HCT116 (cell line): ENCODE results near the gene SMIM36. TPM values are rescaled to one million over a fixed set of nuclear protein-coding genes. Genes with fewer than 3 reads are reported as not detected.
A peak's percentile ranks its signal among the peaks of the same experiment; 100 is the strongest.

Experiments used
- ATAC-seq: fragments of 200-7000 bp; cut with Tn5 transposase; 2 replicates; pipeline ENCODE4 v1.9.1; 2020; ENCODE audit warnings: mild to moderate bottlenecking, moderate library complexity
- BruUV-seq: library from RNA; stranded (reverse); fragments of 400-500 nt; replicated peaks from 2 replicates; lab custom pipeline; 2021; lab: Mats Ljungman, UMichigan
- CTCF ChIA-PET: fragments of 300-600 bp; sonication (Branson Sonifier 250); formaldehyde crosslinking; loops from one replicate; lab custom pipeline; 2021; ENCODE audit warnings: antibody characterized with exemption; lab: Charles Lee
- POLR2A ChIA-PET: fragments of 300-600, 350-600 bp; sonication (Branson Sonifier 250); formaldehyde crosslinking; loops from one replicate; lab custom pipeline; 2021; ENCODE audit warnings: antibody characterized with exemption; lab: Charles Lee
- RAD21 ChIA-PET, 2 experiments: fragments of 300-600 bp; sonication (Branson Sonifier 250); formaldehyde crosslinking; loops; one replicate each; lab custom pipeline; 2023; ENCODE audit warnings: low total read pairs in 2 of 2; ENCODE audit not compliant: uncharacterized antibody in 2 of 2, unreplicated experiment in 2 of 2, low non-redundant PET in 1 of 2; lab: Charles Lee
- DNase-seq: peaks from one replicate; pipeline ENCODE4 v3.0.0-alpha.2; 2010; ENCODE audit warnings: low read depth, low spot score
- H2AFZ ChIP-seq: fragments of 200-600 bp; shearing (Covaris generic), sonication (generic); 2 replicates; pipeline ENCODE4 v1.6.1; 2017; ENCODE audit warnings: low read depth, mixed run types, mixed read lengths, antibody characterized with exemption, low read length; ENCODE audit not compliant: poor library complexity, severe bottlenecking
- H3K27ac ChIP-seq: 2 replicates; pipeline ENCODE4 v1.5.1; 2012; ENCODE audit warnings: low read depth, low read length
- H3K27me3 ChIP-seq: fragments of 200-600 bp; sonication (generic); 2 replicates; pipeline ENCODE4 v1.6.1; 2016; ENCODE audit warnings: mixed run types, low read length, mixed read lengths; ENCODE audit not compliant: insufficient read depth
- H3K36me3 ChIP-seq, 2 experiments: fragments of 200-500 bp in 1 of 2; fragments of 200-600 bp in 1 of 2; sonication (Bioruptor generic) in 1 of 2; sonication (generic) in 1 of 2; 2 replicates each; pipeline versions ENCODE4 v1.5.1 to v1.6.1; 2014 to 2016; ENCODE audit warnings: low read length in 2 of 2, inconsistent platforms in 1 of 2, mixed read lengths in 1 of 2, mixed run types in 1 of 2; ENCODE audit not compliant: insufficient read depth in 2 of 2, control insufficient read depth in 1 of 2
- H3K4me1 ChIP-seq, 2 experiments: fragments of 200-600 bp in 1 of 2; sonication (generic) in 1 of 2; 2 replicates each; pipeline versions ENCODE4 v1.5.1 to v1.6.1; 2012 to 2017; ENCODE audit warnings: low read length in 2 of 2, inconsistent platforms in 1 of 2, mild to moderate bottlenecking in 1 of 2, mixed read lengths in 1 of 2, mixed run types in 1 of 2, moderate library complexity in 1 of 2; ENCODE audit not compliant: insufficient read depth in 2 of 2, control insufficient read depth in 1 of 2
- H3K4me2 ChIP-seq: fragments of 200-600 bp; sonication (generic); 2 replicates; pipeline ENCODE4 v1.6.1; 2017; ENCODE audit warnings: mixed run types, low read length, mixed read lengths
- H3K4me3 ChIP-seq, 2 experiments: fragments of 200-600 bp in 1 of 2; sonication (generic) in 1 of 2; replicated peaks in 1 of 2; 2 replicates each; pipeline ENCODE4 v1.5.1; 2011 to 2016; ENCODE audit warnings: low read length in 2 of 2, control low read depth in 1 of 2, low read depth in 1 of 2, mild to moderate bottlenecking in 1 of 2, mixed read lengths in 1 of 2, mixed run types in 1 of 2
- H3K79me2 ChIP-seq: fragments of 200-600 bp; sonication (generic); 2 replicates; pipeline ENCODE4 v1.6.1; 2017; ENCODE audit warnings: mild to moderate bottlenecking, mixed run types, low read length, moderate library complexity, mixed read lengths; ENCODE audit not compliant: insufficient read depth
- H3K9ac ChIP-seq: fragments of 200-600 bp; sonication (generic); 2 replicates; pipeline ENCODE4 v1.6.1; 2016; ENCODE audit warnings: low read length, mixed read lengths
- H3K9me2 ChIP-seq: fragments of 200-600 bp; sonication (generic), shearing (Covaris generic); 2 replicates; pipeline ENCODE4 v1.6.1; 2017; ENCODE audit warnings: mixed run types, mild to moderate bottlenecking, moderate library complexity; ENCODE audit not compliant: insufficient read depth
- H3K9me3 ChIP-seq, 2 experiments: fragments of 200-500 bp in 1 of 2; fragments of 200-600 bp in 1 of 2; sonication (Bioruptor generic) in 1 of 2; sonication (generic) in 1 of 2; 2 replicates each; pipeline ENCODE4 v1.6.1; 2014 to 2017; ENCODE audit warnings: low read length in 2 of 2, mixed read lengths in 2 of 2, inconsistent platforms in 1 of 2, low read depth in 1 of 2, mild to moderate bottlenecking in 1 of 2, mixed run types in 1 of 2, moderate library complexity in 1 of 2; ENCODE audit not compliant: control insufficient read depth in 1 of 2, insufficient read depth in 1 of 2
- H4K20me1 ChIP-seq: fragments of 200-600 bp; sonication (generic), shearing (Covaris generic); 2 replicates; pipeline ENCODE4 v1.6.1; 2017; ENCODE audit warnings: mixed run types, mild to moderate bottlenecking, moderate library complexity; ENCODE audit not compliant: insufficient read depth
- CBX3 ChIP-seq: IDR thresholded peaks from 2 replicates; pipeline ENCODE4 v1.6.1; 2012; ENCODE audit warnings: low read depth
- CEBPB ChIP-seq: IDR thresholded peaks from 2 replicates; pipeline ENCODE4 v1.6.1; 2012; ENCODE audit warnings: low read depth
- EZH2 ChIP-seq: fragments of 200-600 bp; sonication (generic); IDR thresholded peaks from 2 replicates; pipeline ENCODE4 v1.6.1; 2017; ENCODE audit warnings: antibody characterized with exemption, mixed run types
- FOSL1 ChIP-seq: IDR thresholded peaks from 2 replicates; pipeline ENCODE4 v1.6.1; 2012; ENCODE audit warnings: low read depth
- JUND ChIP-seq: IDR thresholded peaks from 2 replicates; pipeline ENCODE4 v1.6.1; 2012
- MAX ChIP-seq: IDR thresholded peaks from 2 replicates; pipeline ENCODE4 v1.6.1; 2012
- POLR2AphosphoS5 ChIP-seq: IDR thresholded peaks from 2 replicates; pipeline ENCODE4 v1.6.1; 2011; ENCODE audit warnings: mild to moderate bottlenecking, low read depth, low read length, moderate library complexity
- RAD21 ChIP-seq: IDR thresholded peaks from 2 replicates; pipeline ENCODE4 v1.6.1; 2012; ENCODE audit warnings: low read depth, mild to moderate bottlenecking
- SP1 ChIP-seq: IDR thresholded peaks from 2 replicates; pipeline ENCODE4 v1.6.1; 2012; ENCODE audit warnings: low read depth
- ZNF274 ChIP-seq: fragments of 200-500 bp; sonication (Bioruptor generic); IDR thresholded peaks from 2 replicates; pipeline ENCODE4 v1.6.1; 2014; ENCODE audit warnings: mild to moderate bottlenecking, low read depth, low read length, inconsistent platforms
- intact Hi-C: fragments of 100-400 bp; cut with micrococcal nuclease; formaldehyde crosslinking; loops from 2 replicates; pipeline ENCODE4 v1.10.0; 2022
- total RNA-seq: library from RNA; stranded (reverse); gene quantifications from one replicate; pipeline ENCODE4 v1.2.1, GENCODE V29; 2021; ENCODE audit not compliant: unreplicated experiment
- TF ChIP-seq, protein P1 (sequence below): IDR thresholded peaks from 2 replicates; pipeline ENCODE4 v1.6.1; 2012
- TF ChIP-seq, protein P2 (sequence below): IDR thresholded peaks from 2 replicates; pipeline ENCODE4 v1.6.1; 2011; ENCODE audit warnings: mild to moderate bottlenecking, low read length, moderate library complexity; ENCODE audit not compliant: insufficient replicate concordance; ENCODE audit errors: extremely low read depth

SMIM36 gene
- total RNA-seq, 1 experiment from 2014 or later, result 0.37 TPM

GRCh38 chr17:55444471-55445441 is 66.5 kb downstream of the SMIM36 start:
- Histone ChIP-seq H3K9me3 (no peaks in the 10 kb centered on the region), H3K27me3 (no peaks in the 10 kb centered on the region), H3K36me3 (no peaks in the 10 kb centered on the region), H3K4me1 (peaks cover 4 to 9% of the 10 kb centered on the region in 2 experiments; a peak in 3 of 4 replicates), H4K20me1 (no peaks in the 10 kb centered on the region), H3K9ac (no peak overlapping the region), H2AFZ (peak overlapping the region; percentile 24), H3K4me3 (no peak overlapping the region), H3K27ac (no peak overlapping the region), H3K9me2 (no peaks in the 10 kb centered on the region), H3K79me2 (no peaks in the 10 kb centered on the region), H3K4me2 (peak overlapping the region; percentile 41)
- RAD21 ChIA-PET, result no interaction called here
- BruUV-seq, result no TSS peak
- CTCF ChIA-PET, result no interaction called here
- POLR2A ChIA-PET, result no interaction called here
- TF ChIP-seq CBX3, result no peak
- TF ChIP-seq RAD21, result no peak
- no peak for TF ChIP-seq SP1
- TF ChIP-seq, protein P1, sequence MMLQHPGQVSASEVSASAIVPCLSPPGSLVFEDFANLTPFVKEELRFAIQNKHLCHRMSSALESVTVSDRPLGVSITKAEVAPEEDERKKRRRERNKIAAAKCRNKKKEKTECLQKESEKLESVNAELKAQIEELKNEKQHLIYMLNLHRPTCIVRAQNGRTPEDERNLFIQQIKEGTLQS, result no peak
- peak; percentile 22; the same call in 1 of the 2 replicates for TF ChIP-seq JUND
- TF ChIP-seq FOSL1, result peak; percentile 14; the same call in 1 of the 2 replicates
- no peak for TF ChIP-seq POLR2AphosphoS5
- TF ChIP-seq CEBPB, result no peak
- no peak for TF ChIP-seq ZNF274
- TF ChIP-seq, protein P2, sequence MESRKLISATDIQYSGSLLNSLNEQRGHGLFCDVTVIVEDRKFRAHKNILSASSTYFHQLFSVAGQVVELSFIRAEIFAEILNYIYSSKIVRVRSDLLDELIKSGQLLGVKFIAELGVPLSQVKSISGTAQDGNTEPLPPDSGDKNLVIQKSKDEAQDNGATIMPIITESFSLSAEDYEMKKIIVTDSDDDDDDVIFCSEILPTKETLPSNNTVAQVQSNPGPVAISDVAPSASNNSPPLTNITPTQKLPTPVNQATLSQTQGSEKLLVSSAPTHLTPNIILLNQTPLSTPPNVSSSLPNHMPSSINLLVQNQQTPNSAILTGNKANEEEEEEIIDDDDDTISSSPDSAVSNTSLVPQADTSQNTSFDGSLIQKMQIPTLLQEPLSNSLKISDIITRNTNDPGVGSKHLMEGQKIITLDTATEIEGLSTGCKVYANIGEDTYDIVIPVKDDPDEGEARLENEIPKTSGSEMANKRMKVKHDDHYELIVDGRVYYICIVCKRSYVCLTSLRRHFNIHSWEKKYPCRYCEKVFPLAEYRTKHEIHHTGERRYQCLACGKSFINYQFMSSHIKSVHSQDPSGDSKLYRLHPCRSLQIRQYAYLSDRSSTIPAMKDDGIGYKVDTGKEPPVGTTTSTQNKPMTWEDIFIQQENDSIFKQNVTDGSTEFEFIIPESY, result no peak
- no peak for TF ChIP-seq MAX
- TF ChIP-seq EZH2, result no peak
- intact Hi-C loops, result no loop called here
- peak; percentile 50; the same call in 1 of the 2 replicates for ATAC-seq
- DNase-seq, result no peak
